ENCODE measurements around the gene PHF20. TPM values are rescaled to one million over a fixed set of nuclear protein-coding genes. Genes with fewer than 3 reads are reported as not detected.

Gene PHF20
- total RNA-seq, 1 experiment from 2014 or later: 65.8 TPM

DNA sequence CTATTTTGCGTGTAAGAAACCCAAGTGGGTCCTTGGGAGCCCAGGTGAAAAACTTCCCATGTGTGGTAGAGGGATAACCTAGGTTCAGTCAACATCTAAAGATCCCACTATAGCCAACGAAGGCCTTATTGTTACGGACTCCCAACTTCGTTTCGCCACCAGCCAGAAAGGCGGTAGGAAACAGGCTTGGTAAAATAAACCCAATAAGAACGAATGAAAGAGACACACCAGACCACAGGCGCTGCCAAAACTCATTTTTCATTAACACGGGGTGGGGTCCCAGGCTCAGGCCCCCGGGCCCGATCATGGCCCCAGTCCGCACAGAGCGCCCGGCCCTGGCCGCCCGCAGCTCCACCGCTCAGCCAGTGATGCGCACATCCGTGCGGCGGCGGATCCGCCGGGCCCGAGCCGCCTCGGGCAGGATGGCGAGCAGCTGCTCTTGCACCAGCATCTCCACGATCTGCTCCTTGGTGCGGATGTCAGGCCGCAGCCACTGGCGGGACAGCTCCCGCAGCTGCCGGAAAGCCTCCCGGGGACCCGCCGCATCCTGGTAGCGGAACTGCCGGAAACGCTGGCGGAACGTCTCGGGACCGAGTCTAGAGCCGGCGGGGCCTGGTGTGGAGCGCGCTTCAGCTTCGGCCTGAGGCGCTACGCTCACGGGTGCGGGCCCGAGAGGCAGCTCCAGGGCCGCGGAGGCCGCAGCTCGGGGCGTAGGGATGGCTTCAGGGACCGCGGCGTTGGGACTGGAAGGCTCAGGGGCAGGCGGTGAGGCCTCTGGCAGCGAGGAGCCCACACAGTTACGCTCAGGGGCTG, 181.8 kb downstream of the PHF20 start (continued):
- TF ChIP-seq, protein P1, sequence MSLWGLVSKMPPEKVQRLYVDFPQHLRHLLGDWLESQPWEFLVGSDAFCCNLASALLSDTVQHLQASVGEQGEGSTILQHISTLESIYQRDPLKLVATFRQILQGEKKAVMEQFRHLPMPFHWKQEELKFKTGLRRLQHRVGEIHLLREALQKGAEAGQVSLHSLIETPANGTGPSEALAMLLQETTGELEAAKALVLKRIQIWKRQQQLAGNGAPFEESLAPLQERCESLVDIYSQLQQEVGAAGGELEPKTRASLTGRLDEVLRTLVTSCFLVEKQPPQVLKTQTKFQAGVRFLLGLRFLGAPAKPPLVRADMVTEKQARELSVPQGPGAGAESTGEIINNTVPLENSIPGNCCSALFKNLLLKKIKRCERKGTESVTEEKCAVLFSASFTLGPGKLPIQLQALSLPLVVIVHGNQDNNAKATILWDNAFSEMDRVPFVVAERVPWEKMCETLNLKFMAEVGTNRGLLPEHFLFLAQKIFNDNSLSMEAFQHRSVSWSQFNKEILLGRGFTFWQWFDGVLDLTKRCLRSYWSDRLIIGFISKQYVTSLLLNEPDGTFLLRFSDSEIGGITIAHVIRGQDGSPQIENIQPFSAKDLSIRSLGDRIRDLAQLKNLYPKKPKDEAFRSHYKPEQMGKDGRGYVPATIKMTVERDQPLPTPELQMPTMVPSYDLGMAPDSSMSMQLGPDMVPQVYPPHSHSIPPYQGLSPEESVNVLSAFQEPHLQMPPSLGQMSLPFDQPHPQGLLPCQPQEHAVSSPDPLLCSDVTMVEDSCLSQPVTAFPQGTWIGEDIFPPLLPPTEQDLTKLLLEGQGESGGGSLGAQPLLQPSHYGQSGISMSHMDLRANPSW (CRISPR knock-in tag; conservative IDR thresholded peaks at IDR 0.05; ENCODE audit: low read depth): no peak
- TF ChIP-seq, protein P2, sequence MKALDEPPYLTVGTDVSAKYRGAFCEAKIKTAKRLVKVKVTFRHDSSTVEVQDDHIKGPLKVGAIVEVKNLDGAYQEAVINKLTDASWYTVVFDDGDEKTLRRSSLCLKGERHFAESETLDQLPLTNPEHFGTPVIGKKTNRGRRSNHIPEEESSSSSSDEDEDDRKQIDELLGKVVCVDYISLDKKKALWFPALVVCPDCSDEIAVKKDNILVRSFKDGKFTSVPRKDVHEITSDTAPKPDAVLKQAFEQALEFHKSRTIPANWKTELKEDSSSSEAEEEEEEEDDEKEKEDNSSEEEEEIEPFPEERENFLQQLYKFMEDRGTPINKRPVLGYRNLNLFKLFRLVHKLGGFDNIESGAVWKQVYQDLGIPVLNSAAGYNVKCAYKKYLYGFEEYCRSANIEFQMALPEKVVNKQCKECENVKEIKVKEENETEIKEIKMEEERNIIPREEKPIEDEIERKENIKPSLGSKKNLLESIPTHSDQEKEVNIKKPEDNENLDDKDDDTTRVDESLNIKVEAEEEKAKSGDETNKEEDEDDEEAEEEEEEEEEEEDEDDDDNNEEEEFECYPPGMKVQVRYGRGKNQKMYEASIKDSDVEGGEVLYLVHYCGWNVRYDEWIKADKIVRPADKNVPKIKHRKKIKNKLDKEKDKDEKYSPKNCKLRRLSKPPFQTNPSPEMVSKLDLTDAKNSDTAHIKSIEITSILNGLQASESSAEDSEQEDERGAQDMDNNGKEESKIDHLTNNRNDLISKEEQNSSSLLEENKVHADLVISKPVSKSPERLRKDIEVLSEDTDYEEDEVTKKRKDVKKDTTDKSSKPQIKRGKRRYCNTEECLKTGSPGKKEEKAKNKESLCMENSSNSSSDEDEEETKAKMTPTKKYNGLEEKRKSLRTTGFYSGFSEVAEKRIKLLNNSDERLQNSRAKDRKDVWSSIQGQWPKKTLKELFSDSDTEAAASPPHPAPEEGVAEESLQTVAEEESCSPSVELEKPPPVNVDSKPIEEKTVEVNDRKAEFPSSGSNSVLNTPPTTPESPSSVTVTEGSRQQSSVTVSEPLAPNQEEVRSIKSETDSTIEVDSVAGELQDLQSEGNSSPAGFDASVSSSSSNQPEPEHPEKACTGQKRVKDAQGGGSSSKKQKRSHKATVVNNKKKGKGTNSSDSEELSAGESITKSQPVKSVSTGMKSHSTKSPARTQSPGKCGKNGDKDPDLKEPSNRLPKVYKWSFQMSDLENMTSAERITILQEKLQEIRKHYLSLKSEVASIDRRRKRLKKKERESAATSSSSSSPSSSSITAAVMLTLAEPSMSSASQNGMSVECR (CRISPR knock-in tag; IDR thresholded peaks at IDR 0.05; ENCODE audit: borderline replicate concordance): peak; percentile 48; the same call in 1 of the 2 replicates
- TF ChIP-seq ELF4 (CRISPR knock-in tag; IDR thresholded peaks at IDR 0.05; ENCODE audit: low read depth) (0 out of 2 replicates have a peak, but pooled peaks have one; percentile 57), ESRRA (CRISPR knock-in tag; IDR thresholded peaks at IDR 0.05; ENCODE audit: borderline replicate concordance) (peak; percentile 91; the same call in 1 of the 2 replicates), JUN (CRISPR knock-in tag; IDR thresholded peaks at IDR 0.05) (no peak), PRRX2 (CRISPR knock-in tag; IDR thresholded peaks at IDR 0.05) (no peak), ZNF396 (CRISPR knock-in tag; IDR thresholded peaks at IDR 0.05; ENCODE audit: borderline replicate concordance) (no peak), MYBL2 (CRISPR knock-in tag; IDR thresholded peaks at IDR 0.05) (no peak), CBFB (CRISPR knock-in tag; IDR thresholded peaks at IDR 0.05; ENCODE audit: low read depth) (no peak), NR3C1 (CRISPR knock-in tag; conservative IDR thresholded peaks at IDR 0.05; ENCODE audit: low read depth) (no peak), ZNF263 (CRISPR knock-in tag; IDR thresholded peaks at IDR 0.05; ENCODE audit: low read depth) (peak; percentile 63; the same call in 1 of the 2 replicates), ZNF219 (CRISPR knock-in tag; IDR thresholded peaks at IDR 0.05; ENCODE audit: borderline replicate concordance) (0 out of 2 replicates have a peak, but pooled peaks have one; percentile 47), KAT7 (CRISPR knock-in tag; IDR thresholded peaks at IDR 0.05; ENCODE audit: borderline replicate concordance) (peak; percentile 88; the same call in 1 of the 2 replicates), NFATC4 (CRISPR knock-in tag; IDR thresholded peaks at IDR 0.05) (no peak), SMAD4 (CRISPR knock-in tag; IDR thresholded peaks at IDR 0.05) (peak; percentile 42; the same call in 1 of the 2 replicates)
- TF ChIP-seq, protein P3, sequence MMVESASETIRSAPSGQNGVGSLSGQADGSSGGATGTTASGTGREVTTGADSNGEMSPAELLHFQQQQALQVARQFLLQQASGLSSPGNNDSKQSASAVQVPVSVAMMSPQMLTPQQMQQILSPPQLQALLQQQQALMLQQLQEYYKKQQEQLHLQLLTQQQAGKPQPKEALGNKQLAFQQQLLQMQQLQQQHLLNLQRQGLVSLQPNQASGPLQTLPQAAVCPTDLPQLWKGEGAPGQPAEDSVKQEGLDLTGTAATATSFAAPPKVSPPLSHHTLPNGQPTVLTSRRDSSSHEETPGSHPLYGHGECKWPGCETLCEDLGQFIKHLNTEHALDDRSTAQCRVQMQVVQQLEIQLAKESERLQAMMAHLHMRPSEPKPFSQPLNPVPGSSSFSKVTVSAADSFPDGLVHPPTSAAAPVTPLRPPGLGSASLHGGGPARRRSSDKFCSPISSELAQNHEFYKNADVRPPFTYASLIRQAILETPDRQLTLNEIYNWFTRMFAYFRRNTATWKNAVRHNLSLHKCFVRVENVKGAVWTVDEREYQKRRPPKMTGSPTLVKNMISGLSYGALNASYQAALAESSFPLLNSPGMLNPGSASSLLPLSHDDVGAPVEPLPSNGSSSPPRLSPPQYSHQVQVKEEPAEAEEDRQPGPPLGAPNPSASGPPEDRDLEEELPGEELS (CRISPR knock-in tag; IDR thresholded peaks at IDR 0.05): peak; percentile 36; the same call in 1 of the 2 replicates
- TF ChIP-seq, protein P4, sequence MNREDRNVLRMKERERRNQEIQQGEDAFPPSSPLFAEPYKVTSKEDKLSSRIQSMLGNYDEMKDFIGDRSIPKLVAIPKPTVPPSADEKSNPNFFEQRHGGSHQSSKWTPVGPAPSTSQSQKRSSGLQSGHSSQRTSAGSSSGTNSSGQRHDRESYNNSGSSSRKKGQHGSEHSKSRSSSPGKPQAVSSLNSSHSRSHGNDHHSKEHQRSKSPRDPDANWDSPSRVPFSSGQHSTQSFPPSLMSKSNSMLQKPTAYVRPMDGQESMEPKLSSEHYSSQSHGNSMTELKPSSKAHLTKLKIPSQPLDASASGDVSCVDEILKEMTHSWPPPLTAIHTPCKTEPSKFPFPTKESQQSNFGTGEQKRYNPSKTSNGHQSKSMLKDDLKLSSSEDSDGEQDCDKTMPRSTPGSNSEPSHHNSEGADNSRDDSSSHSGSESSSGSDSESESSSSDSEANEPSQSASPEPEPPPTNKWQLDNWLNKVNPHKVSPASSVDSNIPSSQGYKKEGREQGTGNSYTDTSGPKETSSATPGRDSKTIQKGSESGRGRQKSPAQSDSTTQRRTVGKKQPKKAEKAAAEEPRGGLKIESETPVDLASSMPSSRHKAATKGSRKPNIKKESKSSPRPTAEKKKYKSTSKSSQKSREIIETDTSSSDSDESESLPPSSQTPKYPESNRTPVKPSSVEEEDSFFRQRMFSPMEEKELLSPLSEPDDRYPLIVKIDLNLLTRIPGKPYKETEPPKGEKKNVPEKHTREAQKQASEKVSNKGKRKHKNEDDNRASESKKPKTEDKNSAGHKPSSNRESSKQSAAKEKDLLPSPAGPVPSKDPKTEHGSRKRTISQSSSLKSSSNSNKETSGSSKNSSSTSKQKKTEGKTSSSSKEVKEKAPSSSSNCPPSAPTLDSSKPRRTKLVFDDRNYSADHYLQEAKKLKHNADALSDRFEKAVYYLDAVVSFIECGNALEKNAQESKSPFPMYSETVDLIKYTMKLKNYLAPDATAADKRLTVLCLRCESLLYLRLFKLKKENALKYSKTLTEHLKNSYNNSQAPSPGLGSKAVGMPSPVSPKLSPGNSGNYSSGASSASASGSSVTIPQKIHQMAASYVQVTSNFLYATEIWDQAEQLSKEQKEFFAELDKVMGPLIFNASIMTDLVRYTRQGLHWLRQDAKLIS (CRISPR knock-in tag; IDR thresholded peaks at IDR 0.05; ENCODE audit: borderline replicate concordance): 0 out of 2 replicates have a peak, but pooled peaks have one; percentile 0
- TF ChIP-seq, protein P5, sequence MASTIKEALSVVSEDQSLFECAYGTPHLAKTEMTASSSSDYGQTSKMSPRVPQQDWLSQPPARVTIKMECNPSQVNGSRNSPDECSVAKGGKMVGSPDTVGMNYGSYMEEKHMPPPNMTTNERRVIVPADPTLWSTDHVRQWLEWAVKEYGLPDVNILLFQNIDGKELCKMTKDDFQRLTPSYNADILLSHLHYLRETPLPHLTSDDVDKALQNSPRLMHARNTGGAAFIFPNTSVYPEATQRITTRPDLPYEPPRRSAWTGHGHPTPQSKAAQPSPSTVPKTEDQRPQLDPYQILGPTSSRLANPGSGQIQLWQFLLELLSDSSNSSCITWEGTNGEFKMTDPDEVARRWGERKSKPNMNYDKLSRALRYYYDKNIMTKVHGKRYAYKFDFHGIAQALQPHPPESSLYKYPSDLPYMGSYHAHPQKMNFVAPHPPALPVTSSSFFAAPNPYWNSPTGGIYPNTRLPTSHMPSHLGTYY (CRISPR knock-in tag; IDR thresholded peaks at IDR 0.05): no peak
- TF ChIP-seq, protein P6, sequence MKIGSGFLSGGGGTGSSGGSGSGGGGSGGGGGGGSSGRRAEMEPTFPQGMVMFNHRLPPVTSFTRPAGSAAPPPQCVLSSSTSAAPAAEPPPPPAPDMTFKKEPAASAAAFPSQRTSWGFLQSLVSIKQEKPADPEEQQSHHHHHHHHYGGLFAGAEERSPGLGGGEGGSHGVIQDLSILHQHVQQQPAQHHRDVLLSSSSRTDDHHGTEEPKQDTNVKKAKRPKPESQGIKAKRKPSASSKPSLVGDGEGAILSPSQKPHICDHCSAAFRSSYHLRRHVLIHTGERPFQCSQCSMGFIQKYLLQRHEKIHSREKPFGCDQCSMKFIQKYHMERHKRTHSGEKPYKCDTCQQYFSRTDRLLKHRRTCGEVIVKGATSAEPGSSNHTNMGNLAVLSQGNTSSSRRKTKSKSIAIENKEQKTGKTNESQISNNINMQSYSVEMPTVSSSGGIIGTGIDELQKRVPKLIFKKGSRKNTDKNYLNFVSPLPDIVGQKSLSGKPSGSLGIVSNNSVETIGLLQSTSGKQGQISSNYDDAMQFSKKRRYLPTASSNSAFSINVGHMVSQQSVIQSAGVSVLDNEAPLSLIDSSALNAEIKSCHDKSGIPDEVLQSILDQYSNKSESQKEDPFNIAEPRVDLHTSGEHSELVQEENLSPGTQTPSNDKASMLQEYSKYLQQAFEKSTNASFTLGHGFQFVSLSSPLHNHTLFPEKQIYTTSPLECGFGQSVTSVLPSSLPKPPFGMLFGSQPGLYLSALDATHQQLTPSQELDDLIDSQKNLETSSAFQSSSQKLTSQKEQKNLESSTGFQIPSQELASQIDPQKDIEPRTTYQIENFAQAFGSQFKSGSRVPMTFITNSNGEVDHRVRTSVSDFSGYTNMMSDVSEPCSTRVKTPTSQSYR (CRISPR knock-in tag; IDR thresholded peaks at IDR 0.05): no peak
